Limb (tissue), 2 donors: ENCODE results near the gene HIPK3.

ENCODE experiments used
- DNase-seq, 2 donors: peaks; one replicate each; pipeline ENCODE4 v3.0.0-alpha.2; 2016; ENCODE audit errors: extremely low spot score in 2 of 2

Gene HIPK3

DNA sequence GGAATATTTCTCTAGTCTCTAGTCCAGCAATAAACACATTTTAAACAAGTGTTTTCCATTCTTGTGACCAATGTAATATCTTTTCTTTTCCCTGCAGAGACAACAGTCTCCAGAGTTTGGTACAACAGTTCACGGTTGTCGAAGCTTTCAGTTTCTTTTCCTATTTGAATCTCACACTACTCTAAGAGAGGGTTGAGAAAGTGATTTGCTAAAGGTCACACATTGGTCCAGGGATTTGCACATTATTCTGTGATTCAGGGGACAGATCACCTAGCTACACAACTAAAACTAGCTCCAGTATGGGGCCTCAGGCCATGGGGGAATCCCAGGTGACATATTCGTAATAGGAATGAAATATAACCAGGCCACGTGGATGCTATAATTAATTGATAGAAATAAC is 132.5 kb downstream of the HIPK3 start:
- no peak for DNase-seq

DNA sequence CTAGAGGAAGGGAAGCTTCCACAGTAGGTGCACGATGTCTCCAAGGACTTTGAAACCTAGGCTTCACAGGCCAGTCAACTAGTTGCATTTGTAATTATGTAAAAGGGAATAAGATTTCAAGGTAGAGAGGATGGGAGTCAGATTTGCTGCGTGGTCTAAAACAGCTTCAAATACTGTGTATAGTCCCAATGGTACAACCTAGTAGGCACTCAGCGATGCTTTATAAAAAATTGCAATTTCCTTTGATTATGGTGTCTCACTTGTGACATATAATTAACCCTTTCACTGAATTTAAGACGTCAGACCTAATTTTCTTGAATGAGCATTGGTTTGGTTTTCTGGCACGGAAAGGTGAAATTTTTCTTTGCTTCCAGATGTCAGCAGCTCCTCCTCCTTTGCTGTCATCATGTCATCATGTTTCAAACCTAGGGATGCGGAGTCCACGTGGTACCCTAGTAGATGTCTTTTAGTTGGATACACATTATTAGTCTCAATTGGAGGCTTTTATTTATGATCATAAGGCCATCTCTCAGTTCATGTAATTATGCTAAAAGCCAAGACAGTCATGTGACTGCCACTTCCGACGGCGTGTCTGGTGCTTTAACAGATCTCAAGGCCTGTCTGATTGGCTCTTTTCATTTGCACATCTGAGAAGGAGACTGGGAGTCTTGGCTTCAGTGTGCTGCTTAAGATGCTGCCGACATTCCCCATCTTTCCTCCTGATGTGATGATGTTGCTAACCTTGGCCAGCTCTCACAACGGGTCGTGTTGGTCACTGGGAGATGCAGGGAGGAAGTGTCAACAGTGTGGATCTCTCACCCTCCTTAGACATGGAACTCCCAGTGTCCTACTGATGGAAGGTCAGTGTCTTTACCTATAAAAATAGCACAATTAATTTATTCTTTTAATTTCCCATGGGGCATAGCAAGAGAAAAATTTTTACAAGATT is 134.0 kb downstream of the HIPK3 start:
- no peak for DNase-seq

DNA sequence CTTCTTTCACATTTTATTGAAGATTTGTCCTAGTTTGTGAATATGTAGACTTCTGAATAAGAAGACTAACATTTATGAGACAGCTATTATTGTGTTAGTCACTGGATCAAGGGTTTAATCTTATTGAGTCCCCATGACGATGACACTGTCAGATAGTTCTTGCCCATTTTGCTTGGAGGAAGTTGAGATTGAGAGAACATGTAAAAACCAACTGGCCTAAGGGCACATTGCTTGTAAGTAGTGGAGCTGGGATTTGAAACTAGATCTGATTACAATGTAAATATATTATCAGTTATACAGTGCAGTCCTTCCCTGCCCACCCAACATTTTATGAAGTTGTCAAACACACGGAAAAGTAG is 134.7 kb downstream of the HIPK3 start:
- no peak for DNase-seq

DNA sequence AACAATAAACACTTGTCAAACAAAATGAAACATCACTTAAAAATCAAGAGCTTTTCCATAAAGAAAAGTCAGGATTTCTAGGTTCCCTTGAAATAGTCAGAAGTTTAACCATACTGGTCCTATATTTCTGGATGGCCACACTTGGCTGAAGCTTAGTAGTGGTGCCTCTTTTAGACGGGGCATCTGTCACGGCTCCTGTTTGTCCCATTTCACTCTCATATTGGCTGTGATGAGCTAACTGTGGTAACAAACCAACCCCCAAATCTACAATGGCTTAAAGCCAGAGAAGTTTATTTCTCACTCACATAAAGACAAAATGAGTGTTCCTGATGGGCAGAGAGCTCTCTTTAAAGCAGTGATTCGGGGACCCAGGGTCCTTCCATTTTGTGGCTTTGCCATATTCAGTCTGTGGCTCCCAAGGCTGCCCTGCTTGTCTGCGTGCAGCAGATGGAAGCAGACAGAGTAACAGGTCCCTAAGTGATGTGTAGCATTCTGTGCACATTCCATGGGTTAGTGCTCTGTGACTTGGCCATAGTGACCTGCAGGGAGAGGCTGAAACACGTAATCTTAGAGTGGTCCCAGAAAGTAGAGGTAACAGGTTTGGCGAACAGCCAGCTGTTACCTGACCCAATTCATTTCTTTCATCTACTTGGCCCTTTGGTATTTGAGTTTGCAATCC is 137.4 kb downstream of the HIPK3 start:
- no peak for DNase-seq

GRCh38 chr11:33396361-33396760 is 139.2 kb downstream of the HIPK3 start:
- no peak for DNase-seq

DNA sequence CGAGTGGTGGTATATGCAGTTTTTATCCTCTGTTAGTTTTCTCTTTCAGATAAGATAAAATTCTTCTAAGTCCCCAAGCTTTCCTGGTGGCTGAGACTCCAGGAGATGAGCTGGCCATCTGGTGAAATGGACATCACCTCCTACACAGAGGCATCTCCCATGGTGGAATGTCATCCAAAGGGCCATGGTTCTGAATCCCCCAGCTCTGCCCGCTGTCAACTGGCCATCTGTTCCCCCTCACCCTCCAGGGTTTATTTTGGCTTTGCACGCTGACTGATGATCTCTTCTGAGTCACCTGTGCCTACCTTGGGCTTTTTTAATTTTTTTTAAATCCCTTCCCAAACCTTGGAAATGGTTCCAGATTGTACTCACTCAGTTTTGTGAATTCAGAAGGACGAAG is 142.2 kb downstream of the HIPK3 start:
- DNase-seq = no peak

DNA sequence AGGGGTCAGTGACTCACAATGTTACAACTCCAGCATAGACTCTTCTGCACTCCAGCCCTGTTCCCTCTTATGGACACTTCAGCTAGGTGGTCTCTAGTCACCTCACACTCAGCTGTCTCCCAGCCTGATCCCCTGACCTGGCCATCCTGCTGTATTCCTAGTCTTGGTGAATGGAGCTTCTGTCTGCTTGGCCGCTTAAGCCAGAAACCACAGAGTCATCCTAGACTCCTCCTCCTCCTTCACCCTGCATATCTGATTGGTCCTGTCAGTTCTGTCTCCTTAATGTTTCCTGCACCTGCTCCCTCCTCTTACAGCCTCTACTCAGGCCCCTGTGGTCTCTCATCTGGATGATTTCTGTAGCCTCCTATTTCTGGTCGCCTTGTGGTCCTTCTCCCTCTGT is 144.9 kb downstream of the HIPK3 start:
- DNase-seq = no peak

DNA sequence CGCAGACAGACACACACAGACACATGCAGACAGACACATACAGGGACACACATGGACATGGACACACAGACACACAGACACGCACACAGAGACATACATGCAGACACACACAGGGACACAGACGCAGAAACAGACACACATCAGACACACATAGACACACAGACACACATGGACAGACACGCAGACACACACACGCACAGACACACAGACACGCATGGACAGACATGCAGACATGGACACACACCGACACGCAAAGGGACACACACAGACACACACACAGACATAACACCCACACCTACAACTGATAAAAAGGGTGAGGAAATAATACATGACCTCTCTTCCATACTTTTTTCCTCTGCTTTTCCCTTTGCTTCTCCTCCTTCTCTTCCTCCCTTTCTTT is 146.2 kb downstream of the HIPK3 start:
- no peak for DNase-seq

DNA sequence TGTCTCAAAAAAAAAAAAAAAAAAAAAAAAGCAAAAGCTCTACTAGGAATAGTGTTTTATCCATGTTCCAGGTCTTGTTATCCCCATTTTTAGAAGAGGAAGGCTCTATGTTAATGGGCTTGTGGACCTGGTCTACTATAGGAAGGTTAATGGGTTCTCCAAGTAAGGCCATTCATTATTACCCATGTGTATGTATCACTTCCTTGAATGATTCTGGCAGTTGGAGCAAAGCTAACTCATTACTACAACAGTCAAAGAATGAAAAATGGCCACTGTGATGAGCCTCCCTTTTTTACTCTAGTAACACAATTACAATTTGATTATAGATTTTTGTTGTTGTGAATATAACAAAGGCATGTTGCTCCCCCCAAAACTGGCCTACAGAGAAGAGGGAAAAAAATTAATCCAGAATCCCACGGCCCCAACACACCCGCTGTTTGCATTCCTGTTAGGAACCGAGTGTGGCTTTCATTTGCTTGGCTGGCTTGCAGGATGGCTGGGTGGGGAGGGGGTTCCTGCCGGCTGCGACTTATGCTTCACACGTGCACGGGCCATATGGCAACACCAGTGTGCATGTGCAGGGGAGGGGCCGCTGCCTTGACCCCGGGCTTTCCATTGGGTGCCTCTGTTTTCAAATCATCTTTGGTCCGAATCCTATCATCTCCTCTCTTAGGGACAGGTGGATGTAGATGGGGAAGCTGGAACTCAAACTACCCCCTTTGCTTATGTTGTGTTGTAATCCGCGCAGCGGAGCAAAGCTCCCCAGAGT is 148.8 kb downstream of the HIPK3 start:
- DNase-seq = no peak
